ENCODE data around the gene ELAC1.
"Not testable (repeated sequence)": the region's sequence is repeated elsewhere in the genome, so short reads cannot be mapped to it uniquely, and the experiment has no call there.

ELAC1 gene

GRCh38 chr18:50972404-50972803, 4.6 kb downstream of the ELAC1 start:
- not testable (repeated sequence) for H3K4me3 ChIP-seq (ENCODE audit: low read depth, low read length)
- H3K4me1 ChIP-seq (ENCODE audit: control insufficient read depth, insufficient read depth, low read length, unreplicated experiment): peaks cover 27% of the 10 kb centered on the region

GRCh38 chr18:50973367-50974126, 5.7 kb downstream of the ELAC1 start:
- Histone ChIP-seq H3K4me1 (ENCODE audit: control insufficient read depth, insufficient read depth, low read length, unreplicated experiment) (peaks cover 26% of the 10 kb centered on the region), H3K36me3 (ENCODE audit: insufficient read depth, low read length) (peaks cover 40% of the 10 kb centered on the region), H3K27ac (ENCODE audit: low read depth, low read length) (peak overlapping the region; percentile 13; the same call in 1 of the 2 replicates), H3K27me3 (ENCODE audit: insufficient read depth, low read length) (no peaks in the 10 kb centered on the region), H3K79me2 (ENCODE audit: control insufficient read depth, insufficient read depth, low read length, unreplicated experiment) (peaks cover 23% of the 10 kb centered on the region), H2AFZ (ENCODE audit: low read length, unreplicated experiment) (no peak overlapping the region), H3K4me3 (ENCODE audit: low read depth, low read length) (no peak overlapping the region)

More at GRCh38 chr18:50972404-50972803, 4.6 kb downstream of the ELAC1 start:
- Histone ChIP-seq H3K79me2 (ENCODE audit: control insufficient read depth, insufficient read depth, low read length, unreplicated experiment) (peaks cover 23% of the 10 kb centered on the region), H3K36me3 (ENCODE audit: insufficient read depth, low read length) (peaks cover 29% of the 10 kb centered on the region)
- not testable (repeated sequence) for H3K27ac ChIP-seq (ENCODE audit: low read depth, low read length); H3K27me3 ChIP-seq (ENCODE audit: insufficient read depth, low read length); H2AFZ ChIP-seq (ENCODE audit: low read length, unreplicated experiment)

GRCh38 chr18:50977037-50977760, 9.4 kb downstream of the ELAC1 start:
- H3K4me1 ChIP-seq (ENCODE audit: control insufficient read depth, insufficient read depth, low read length, unreplicated experiment): peaks cover 12% of the 10 kb centered on the region
- H3K27ac ChIP-seq (ENCODE audit: low read depth, low read length): no peak overlapping the region
- peaks cover 4% of the 10 kb centered on the region for H3K79me2 ChIP-seq (ENCODE audit: control insufficient read depth, insufficient read depth, low read length, unreplicated experiment)
- H3K4me3 ChIP-seq (ENCODE audit: low read depth, low read length): no peak overlapping the region
- H3K36me3 ChIP-seq (ENCODE audit: insufficient read depth, low read length): peaks cover 46% of the 10 kb centered on the region
- H3K27me3 ChIP-seq (ENCODE audit: insufficient read depth, low read length): no peaks in the 10 kb centered on the region
- no peak overlapping the region for H2AFZ ChIP-seq (ENCODE audit: low read length, unreplicated experiment)

- Histone ChIP-seq H3K4me3 (ENCODE audit: low read depth, low read length) (no peak overlapping the region), H3K79me2 (ENCODE audit: control insufficient read depth, insufficient read depth, low read length, unreplicated experiment) (no peaks in the 10 kb centered on the region), H2AFZ (ENCODE audit: low read length, unreplicated experiment) (no peak overlapping the region), H3K36me3 (ENCODE audit: insufficient read depth, low read length) (peaks cover 35% of the 10 kb centered on the region), H3K27me3 (ENCODE audit: insufficient read depth, low read length) (no peaks in the 10 kb centered on the region), H3K27ac (ENCODE audit: low read depth, low read length) (no peak overlapping the region), H3K4me1 (ENCODE audit: control insufficient read depth, insufficient read depth, low read length, unreplicated experiment) (peaks cover 4% of the 10 kb centered on the region)
These were observed 13.5 kb downstream of the ELAC1 start for GRCh38 chr18:50981381-50981780.

GRCh38 chr18:50982086-50982801, 14.4 kb downstream of the ELAC1 start:
- Histone ChIP-seq H3K79me2 (ENCODE audit: control insufficient read depth, insufficient read depth, low read length, unreplicated experiment) (no peaks in the 10 kb centered on the region), H3K36me3 (ENCODE audit: insufficient read depth, low read length) (peaks cover 27% of the 10 kb centered on the region), H2AFZ (ENCODE audit: low read length, unreplicated experiment) (no peak overlapping the region), H3K4me3 (ENCODE audit: low read depth, low read length) (no peak overlapping the region), H3K4me1 (ENCODE audit: control insufficient read depth, insufficient read depth, low read length, unreplicated experiment) (peaks cover 8% of the 10 kb centered on the region), H3K27ac (ENCODE audit: low read depth, low read length) (no peak overlapping the region), H3K27me3 (ENCODE audit: insufficient read depth, low read length) (no peaks in the 10 kb centered on the region)

GRCh38 chr18:50982802-50983179, 15.0 kb downstream of the ELAC1 start:
- no peaks in the 10 kb centered on the region for H3K79me2 ChIP-seq (ENCODE audit: control insufficient read depth, insufficient read depth, low read length, unreplicated experiment)
- H2AFZ ChIP-seq (ENCODE audit: low read length, unreplicated experiment): no peak overlapping the region
- no peaks in the 10 kb centered on the region for H3K27me3 ChIP-seq (ENCODE audit: insufficient read depth, low read length)
- peaks cover 21% of the 10 kb centered on the region for H3K36me3 ChIP-seq (ENCODE audit: insufficient read depth, low read length)
- H3K4me3 ChIP-seq (ENCODE audit: low read depth, low read length): no peak overlapping the region
- H3K4me1 ChIP-seq (ENCODE audit: control insufficient read depth, insufficient read depth, low read length, unreplicated experiment): peaks cover 8% of the 10 kb centered on the region
- H3K27ac ChIP-seq (ENCODE audit: low read depth, low read length): no peak overlapping the region

GRCh38 chr18:50986360-50987087, 18.7 kb downstream of the ELAC1 start:
- peaks cover 9% of the 10 kb centered on the region; the same call in 1 of the 2 replicates for H3K36me3 ChIP-seq (ENCODE audit: insufficient read depth, low read length)
- no peaks in the 10 kb centered on the region for H3K79me2 ChIP-seq (ENCODE audit: control insufficient read depth, insufficient read depth, low read length, unreplicated experiment)
- no peak overlapping the region for H2AFZ ChIP-seq (ENCODE audit: low read length, unreplicated experiment)
- H3K27ac ChIP-seq (ENCODE audit: low read depth, low read length): no peak overlapping the region
- H3K4me1 ChIP-seq (ENCODE audit: control insufficient read depth, insufficient read depth, low read length, unreplicated experiment): peaks cover 8% of the 10 kb centered on the region
- no peaks in the 10 kb centered on the region for H3K27me3 ChIP-seq (ENCODE audit: insufficient read depth, low read length)
- no peak overlapping the region for H3K4me3 ChIP-seq (ENCODE audit: low read depth, low read length)

GRCh38 chr18:50987261-50987660, 19.4 kb downstream of the ELAC1 start:
- Histone ChIP-seq H3K4me3 (ENCODE audit: low read depth, low read length) (no peak overlapping the region), H2AFZ (ENCODE audit: low read length, unreplicated experiment) (no peak overlapping the region), H3K4me1 (ENCODE audit: control insufficient read depth, insufficient read depth, low read length, unreplicated experiment) (peaks cover 8% of the 10 kb centered on the region), H3K27me3 (ENCODE audit: insufficient read depth, low read length) (no peaks in the 10 kb centered on the region), H3K36me3 (ENCODE audit: insufficient read depth, low read length) (peaks cover 8% of the 10 kb centered on the region; the same call in 1 of the 2 replicates), H3K27ac (ENCODE audit: low read depth, low read length) (no peak overlapping the region), H3K79me2 (ENCODE audit: control insufficient read depth, insufficient read depth, low read length, unreplicated experiment) (no peaks in the 10 kb centered on the region)

- Histone ChIP-seq H3K36me3 (ENCODE audit: insufficient read depth, low read length) (no peaks in the 10 kb centered on the region), H3K27me3 (ENCODE audit: insufficient read depth, low read length) (no peaks in the 10 kb centered on the region), H3K4me1 (ENCODE audit: control insufficient read depth, insufficient read depth, low read length, unreplicated experiment) (peaks cover 8% of the 10 kb centered on the region), H3K4me3 (ENCODE audit: low read depth, low read length) (no peak overlapping the region), H2AFZ (ENCODE audit: low read length, unreplicated experiment) (no peak overlapping the region), H3K79me2 (ENCODE audit: control insufficient read depth, insufficient read depth, low read length, unreplicated experiment) (no peaks in the 10 kb centered on the region), H3K27ac (ENCODE audit: low read depth, low read length) (no peak overlapping the region)
These were observed 21.9 kb downstream of the ELAC1 start for GRCh38 chr18:50989711-50990110.

- Histone ChIP-seq H2AFZ (ENCODE audit: low read length, unreplicated experiment) (no peak overlapping the region), H3K27me3 (ENCODE audit: insufficient read depth, low read length) (no peaks in the 10 kb centered on the region), H3K36me3 (ENCODE audit: insufficient read depth, low read length) (no peaks in the 10 kb centered on the region), H3K79me2 (ENCODE audit: control insufficient read depth, insufficient read depth, low read length, unreplicated experiment) (no peaks in the 10 kb centered on the region), H3K27ac (ENCODE audit: low read depth, low read length) (no peak overlapping the region), H3K4me3 (ENCODE audit: low read depth, low read length) (no peak overlapping the region), H3K4me1 (ENCODE audit: control insufficient read depth, insufficient read depth, low read length, unreplicated experiment) (no peaks in the 10 kb centered on the region)
These were observed 24.5 kb downstream of the ELAC1 start for GRCh38 chr18:50992351-50992762.

Data from ACC112 (cell line).